RWPE1 (cell line): ENCODE data around the gene MAP4K3.
A peak's percentile ranks its signal among the peaks of the same experiment; 100 is the strongest.

Source experiments
- CTCF ChIA-PET: fragments of 350-600 bp; sonication (Branson Sonifier 250); formaldehyde crosslinking; extraction: SDS; loops from one replicate; lab custom pipeline; 2021; lab: Yijun Ruan, JAX
- POLR2A ChIA-PET: fragments of 400-600 bp; formaldehyde crosslinking; extraction: SDS; loops from one replicate; lab custom pipeline; 2020; ENCODE audit warnings: antibody characterized with exemption; ENCODE audit not compliant: low non-redundant PET; lab: Yijun Ruan, JAX
- DNase-seq: peaks from one replicate; pipeline ENCODE4 v3.0.0; 2012; ENCODE audit warnings: low spot score
- H3K27ac ChIP-seq: fragments of 450-650 bp; 2 replicates; pipeline ENCODE4 v1.5.1; 2017
- CTCF ChIP-seq: fragments of 450-650 bp; conservative IDR thresholded peaks from 2 replicates; pipeline ENCODE4 v1.5.1; 2017; ENCODE audit warnings: low read depth, mild to moderate bottlenecking

MAP4K3 gene

GRCh38 chr2:39479696-39480095 is 42.6 kb upstream of the MAP4K3 start:
- POLR2A ChIA-PET = no interaction called here
- TF ChIP-seq CTCF = no peak
- DNase-seq = no peak
- CTCF ChIA-PET = interaction anchor here (0.7 kb wide), 1 partner anchor 190 kb away, joined by 6 read pairs; no protein-coding TSS in a partner anchor
- no peak overlapping the region for H3K27ac ChIP-seq

GRCh38 chr2:39479053-39479670 is 42.1 kb upstream of the MAP4K3 start:
- no peak overlapping the region for H3K27ac ChIP-seq
- ChIA-PET CTCF (interaction anchor here (0.7 kb wide), 1 partner anchor 191 kb away, joined by 6 read pairs; no protein-coding TSS in a partner anchor), POLR2A (no interaction called here)
- no peak for DNase-seq
- TF ChIP-seq CTCF = no peak

- no peak for TF ChIP-seq CTCF
- no peak for DNase-seq
- CTCF ChIA-PET = no interaction called here
- POLR2A ChIA-PET = no interaction called here
- H3K27ac ChIP-seq = no peak overlapping the region
Measured at GRCh38 chr2:39476524-39476923, 39.4 kb upstream of the MAP4K3 start.

GRCh38 chr2:39475006-39475405 is 37.9 kb upstream of the MAP4K3 start:
- no peak for TF ChIP-seq CTCF
- DNase-seq = no peak
- CTCF ChIA-PET = no interaction called here
- H3K27ac ChIP-seq = no peak overlapping the region
- POLR2A ChIA-PET = no interaction called here

- no peak for DNase-seq
- TF ChIP-seq CTCF = no peak
- no peak overlapping the region for H3K27ac ChIP-seq
- ChIA-PET CTCF (no interaction called here), POLR2A (interaction anchor here (0.8 kb wide), 1 partner anchor 33 kb away, joined by 3 read pairs; the partner anchor contains the start of gene MAP4K3)
Measured at GRCh38 chr2:39470580-39470979, 33.5 kb upstream of the MAP4K3 start.

- H3K27ac ChIP-seq = peak overlapping the region; percentile 45
- POLR2A ChIA-PET = interaction anchor here (0.6 to 0.8 kb wide), 2 partner anchors 12 to 33 kb away, joined by 3 to 4 read pairs; partner anchors contain the start of gene MAP4K3
- TF ChIP-seq CTCF = no peak
- CTCF ChIA-PET = no interaction called here
- peak; percentile 76 for DNase-seq
Measured at GRCh38 chr2:39469807-39470206, 32.7 kb upstream of the MAP4K3 start.
